Measurements from ENCODE around the gene SLC4A1.

GRCh38 chr17:44267165-44267455, 825 bp downstream of the SLC4A1 start:
- no peak for TF ChIP-seq CTCF (optimal IDR thresholded peaks at IDR 0.05 in 1 of 3, IDR thresholded peaks at IDR 0.05 in 1 of 3, conservative IDR thresholded peaks at IDR 0.05 in 1 of 3; ENCODE audit: extremely low read depth in 1 of 3, insufficient read depth in 2 of 3, low read length in 3 of 3)
- no peak for TF ChIP-seq EZH2 (IDR thresholded peaks at IDR 0.05; ENCODE audit: low read length)

Data from keratinocyte (primary cell).